ENCODE measurements around the gene APP.

APP gene

DNA sequence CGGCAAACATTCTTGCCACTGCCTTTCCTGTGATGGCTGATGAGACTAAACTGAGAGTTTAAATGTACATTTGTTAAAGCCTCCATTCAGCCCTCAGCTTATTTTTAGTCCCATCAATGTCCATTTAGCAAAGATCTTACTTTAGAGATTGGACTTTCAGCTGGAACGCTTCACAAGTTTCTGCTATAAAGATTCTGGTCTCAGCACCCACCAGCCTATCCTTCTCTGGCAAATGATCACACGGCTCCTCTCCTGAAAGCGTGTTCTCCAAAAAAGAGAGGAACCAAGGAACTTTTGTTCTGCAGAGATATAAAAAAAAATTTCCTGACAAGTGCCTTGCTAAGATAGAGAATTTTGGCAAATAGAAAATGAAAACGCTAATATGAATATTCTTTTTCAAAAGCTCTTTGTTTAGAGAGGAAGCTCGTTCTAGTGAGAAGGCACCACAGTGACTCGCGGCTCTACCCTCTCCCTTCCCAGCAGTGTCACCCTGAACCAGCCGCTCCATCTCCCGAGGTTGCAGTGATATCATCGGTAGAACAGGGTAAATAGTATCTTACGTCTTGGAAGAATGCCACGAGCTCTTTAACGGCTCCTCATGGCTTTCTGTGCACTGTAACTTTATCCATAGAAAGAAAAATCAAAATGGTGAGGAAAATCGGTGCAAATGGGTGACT lies 200.2 kb downstream of the APP start:
- no peak for DNase-seq

DNA sequence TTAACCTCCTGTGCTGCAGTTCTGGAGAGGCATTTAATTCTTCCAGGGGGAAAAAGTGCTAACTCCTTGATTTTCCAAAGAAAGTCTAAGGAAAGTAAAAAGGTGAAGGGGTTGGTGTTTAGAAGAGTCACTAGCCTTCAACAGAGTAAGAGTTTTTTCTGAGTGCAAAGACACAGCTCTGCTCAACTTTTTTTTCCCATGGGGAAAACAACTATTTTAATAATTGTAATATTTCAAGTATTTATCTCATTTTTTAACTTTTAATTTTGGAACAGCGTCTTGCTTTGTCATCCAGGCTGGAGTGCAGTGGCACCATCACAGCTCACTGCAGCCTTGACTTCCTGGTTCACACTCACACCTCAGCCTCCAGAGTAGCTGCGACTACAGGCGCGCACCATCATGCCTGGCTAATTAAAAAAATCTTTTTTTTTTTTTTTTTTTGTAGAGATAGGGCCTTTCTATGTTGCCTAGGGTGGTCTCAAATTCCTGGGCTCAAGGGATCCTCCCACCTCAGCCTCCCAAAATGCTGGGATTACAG lies 202.6 kb downstream of the APP start:
- DNase-seq = no peak

DNA sequence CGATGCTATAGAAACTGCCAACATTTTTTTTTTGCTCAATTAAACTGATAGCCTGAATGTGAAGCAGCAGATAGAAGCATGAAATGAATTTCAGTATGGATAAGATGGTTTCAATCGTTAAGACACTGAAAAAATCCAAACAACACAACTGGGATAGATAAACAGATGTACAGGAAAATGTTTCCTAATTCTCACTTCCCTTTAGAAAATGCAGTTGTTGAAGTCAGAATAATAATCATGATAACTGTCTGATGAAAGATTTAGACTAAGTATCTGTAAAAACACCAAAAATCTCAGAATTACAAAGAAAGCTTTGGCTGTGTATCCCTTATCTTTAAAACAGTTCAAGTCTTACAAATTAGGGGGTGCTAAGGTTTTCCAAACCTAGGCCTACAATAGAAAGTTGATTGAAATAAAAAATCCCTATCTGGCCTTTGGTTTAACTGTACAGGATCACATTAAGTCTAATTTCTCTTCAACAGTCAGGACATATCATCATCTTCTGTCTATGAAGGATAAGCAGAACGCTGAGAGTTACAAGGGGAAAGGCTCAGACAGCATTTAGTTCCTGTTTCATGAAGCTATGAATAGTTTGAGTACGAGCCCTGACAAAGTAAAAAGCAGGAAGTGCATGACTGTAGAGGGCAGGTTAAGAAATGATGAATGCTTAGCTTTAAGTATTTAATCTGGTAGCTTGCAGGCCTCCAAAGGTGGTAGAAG lies 203.2 kb downstream of the APP start:
- no peak for DNase-seq

GRCh38 chr21:25965951-25966707 lies 204.4 kb downstream of the APP start:
- no peak for DNase-seq

DNA sequence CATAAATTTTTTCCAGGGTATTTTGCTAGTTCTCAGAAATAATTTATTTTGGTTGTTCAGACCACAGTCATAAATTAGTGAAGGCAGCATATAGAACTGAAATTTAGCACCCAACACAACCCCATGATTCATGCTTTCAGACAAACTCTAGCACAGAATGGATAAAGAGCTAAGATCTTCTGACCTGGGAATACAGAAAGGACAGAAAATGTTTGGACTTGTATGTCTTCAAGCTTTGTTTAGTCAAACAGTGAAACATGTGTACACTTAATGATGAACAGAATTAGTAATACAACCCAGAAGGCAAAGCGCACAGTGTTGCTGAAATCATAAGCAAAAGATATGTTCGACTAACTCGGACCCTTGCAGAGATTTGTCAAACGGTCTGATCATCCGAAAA lies 205.6 kb downstream of the APP start:
- no peak for DNase-seq

DNA sequence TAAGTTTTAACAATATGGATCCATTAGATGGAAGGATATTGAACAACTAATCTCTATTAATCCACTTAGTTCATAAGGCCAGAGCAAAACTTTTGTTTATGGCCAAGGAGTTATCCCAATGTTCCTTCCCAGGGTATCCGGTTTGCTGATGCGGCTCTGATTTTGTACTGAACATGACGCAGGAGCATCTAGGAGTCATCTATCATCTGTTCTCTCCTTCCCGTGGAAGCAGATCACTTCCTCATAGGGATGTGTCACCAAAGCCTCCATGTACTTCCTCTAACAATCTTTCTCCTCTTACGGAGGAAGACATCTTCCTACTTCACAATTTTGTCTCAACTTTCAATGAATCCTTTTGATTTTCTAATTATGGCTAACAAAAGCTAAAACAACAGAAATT lies 206.6 kb downstream of the APP start:
- DNase-seq = no peak

DNA sequence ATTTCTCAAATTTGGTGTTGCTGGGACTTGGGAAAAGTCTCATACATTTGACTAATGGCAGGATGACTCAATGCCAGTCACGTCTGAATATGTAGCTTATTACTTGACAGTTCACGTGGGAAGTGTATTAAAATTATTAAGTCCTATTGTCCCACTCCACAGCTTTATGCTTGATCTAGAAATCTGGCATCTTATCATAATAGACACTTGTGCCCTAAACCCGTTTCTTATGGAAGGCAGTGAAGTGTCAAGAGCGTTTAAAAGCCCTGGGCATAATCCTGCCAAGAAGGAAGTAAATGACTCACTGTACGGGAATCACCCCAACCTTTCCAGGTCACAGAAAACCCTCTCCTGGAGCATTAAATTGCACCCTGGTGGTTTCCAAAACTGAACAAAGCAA lies 207.4 kb downstream of the APP start:
- no peak for DNase-seq

GRCh38 chr21:25961042-25961441 lies 209.5 kb downstream of the APP start:
- no peak for DNase-seq

DNA sequence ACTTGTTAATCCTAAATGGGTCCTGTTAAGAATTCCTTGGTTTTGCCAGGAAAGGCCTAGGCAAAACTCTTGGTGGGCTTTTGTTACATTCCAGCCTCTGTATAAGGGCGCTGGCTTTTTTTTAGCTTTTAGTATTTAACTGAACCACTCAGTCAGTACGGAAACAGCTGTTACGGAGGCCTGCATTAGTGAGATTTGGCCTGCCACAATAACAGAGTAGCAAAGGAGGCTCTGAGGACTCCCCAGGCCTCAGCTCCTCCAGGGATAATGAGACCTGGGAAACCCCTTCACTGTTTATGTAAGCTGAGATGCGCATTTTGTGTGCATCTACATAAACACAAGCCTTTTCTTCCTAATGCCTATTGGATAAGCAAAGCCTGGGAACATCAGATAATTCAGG lies 210.2 kb downstream of the APP start:
- peak; percentile 39 for DNase-seq

GRCh38 chr21:25959799-25960198 lies 210.8 kb downstream of the APP start:
- no peak for DNase-seq

DNA sequence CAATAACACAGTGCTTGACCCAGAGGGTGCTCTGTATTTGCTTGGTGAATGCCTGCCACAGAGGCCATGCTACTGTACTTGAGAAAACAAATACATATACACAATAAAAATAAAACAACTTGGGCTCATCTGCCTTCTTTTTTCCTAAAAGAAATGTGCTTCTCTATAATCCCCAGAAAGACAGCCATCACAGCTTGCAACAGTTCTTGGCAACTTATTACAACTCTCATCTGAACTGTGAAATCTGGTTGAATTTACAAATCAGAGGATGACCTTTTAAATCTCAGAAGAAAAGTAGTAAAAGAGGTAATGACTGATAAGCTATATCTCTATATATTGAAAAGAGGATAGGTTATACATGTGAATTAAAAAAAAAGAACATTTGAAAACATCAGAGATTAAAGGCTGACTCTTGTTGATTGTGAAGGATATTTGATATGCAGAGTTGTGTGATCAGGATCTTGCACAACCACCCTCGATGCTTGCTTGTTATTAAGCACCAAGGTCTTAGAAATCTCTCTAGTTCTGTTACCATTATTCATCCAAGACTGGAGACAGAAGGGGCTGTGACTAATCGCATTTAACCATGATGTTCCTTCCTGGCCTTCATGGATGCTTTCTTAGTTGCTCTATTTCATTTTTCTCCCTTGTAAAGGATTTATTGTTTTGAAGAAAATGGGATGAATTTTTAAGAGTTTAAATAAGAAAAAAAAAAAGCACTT lies 213.4 kb downstream of the APP start:
- DNase-seq = no peak

GRCh38 chr21:25955646-25956045 lies 214.9 kb downstream of the APP start:
- DNase-seq = no peak

GRCh38 chr21:25953659-25954058 lies 216.9 kb downstream of the APP start:
- DNase-seq = no peak

DNA sequence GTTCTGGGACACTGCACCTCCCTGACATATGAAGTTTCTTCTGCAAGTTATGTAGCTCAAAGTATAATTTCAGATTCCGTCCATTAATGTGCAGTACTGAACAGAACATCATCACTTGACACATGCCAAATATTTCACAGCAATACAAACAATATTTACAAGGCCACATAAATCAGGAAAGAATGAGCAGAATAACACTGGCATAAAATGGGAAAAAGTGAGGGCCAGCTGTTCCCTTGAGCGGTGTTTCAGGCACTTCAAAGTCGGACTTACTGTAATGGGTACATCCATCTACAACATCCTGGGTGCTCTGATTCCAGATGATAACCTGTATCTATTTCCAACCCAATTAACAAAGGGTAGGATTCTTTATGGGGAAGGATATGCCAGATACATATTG lies 217.4 kb downstream of the APP start:
- no peak for DNase-seq

DNA sequence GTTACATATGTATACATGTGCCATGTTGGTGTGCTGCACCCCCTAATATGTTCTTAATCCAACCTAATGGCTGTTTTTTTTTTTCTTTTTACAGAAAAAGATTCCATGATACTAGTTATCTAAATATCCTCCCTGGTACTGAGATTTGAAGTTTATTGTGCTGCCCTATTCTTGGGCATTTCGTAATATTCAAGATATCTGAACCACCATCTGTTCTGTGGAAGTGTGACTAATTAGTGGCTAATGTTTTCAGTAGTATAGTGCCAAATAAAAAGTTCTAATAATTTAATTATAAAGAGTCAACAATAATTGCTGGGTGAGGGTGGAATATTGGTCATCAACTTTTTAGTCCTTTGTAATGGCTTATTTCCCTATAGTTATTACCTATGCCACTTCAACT lies 218.3 kb downstream of the APP start:
- no peak for DNase-seq

- no peak for DNase-seq
Measured at GRCh38 chr21:25949701-25950100, 220.9 kb downstream of the APP start.

DNA sequence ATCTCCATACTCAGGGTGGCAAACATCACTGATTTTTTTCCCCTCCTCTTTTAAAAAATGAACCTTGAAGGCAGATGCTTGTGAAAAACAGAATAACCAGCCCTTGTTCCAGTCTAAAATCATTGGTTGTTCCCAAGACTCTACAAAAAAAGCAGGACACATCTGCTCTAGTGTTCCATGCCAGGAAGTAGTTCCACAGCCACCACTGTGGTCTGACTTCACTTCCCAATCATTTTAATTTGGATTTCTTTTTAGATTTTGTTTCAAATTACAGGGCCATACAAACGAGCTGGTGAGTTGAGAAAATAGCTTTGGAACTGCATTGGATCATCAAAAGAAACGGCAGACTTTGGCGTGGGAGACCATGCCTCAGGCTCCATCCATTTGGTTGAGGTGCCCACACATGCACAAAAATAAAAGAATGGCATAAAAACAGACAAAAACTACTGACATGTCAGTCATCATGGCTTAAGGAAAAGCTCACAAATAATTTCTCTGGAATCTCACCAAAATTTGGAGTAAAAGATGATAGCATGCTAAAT lies 225.8 kb downstream of the APP start:
- no peak for DNase-seq

DNA sequence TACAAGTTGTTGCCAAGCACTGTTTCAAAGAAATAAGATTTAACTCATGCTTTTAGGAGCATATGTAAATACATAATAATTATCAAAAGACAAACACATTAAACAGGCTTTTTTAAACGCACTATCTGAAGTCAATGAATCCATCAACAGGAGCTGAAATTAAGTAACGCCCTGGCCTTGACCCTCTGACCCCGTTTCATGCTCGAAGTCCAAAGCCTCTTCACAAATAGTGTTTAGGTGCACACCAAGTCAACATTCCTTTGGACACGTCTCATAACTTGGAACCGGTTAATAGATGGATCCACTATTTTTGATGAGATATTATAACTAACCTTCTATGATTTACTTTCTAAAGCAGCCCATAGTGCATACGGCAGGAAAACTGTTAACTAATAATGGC lies 226.5 kb downstream of the APP start:
- no peak for DNase-seq

DNA sequence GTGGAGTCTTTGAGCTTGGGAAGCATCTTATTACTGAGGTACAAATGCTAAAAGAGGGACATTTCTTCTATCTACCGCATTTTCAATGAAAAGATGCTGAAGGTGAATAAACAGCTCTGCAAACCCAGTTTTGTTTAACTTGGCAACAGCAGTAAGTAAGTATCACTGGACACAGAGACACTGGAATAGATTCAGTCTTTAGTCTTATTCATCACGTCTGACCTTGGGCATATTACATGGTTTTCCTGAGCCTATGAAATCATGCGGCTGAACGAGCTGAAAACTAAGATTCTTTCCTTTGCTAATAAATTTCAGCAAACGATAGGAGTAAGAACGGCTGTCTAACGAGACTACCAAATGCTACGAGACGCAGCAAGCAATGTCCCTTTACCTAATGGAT lies 228.4 kb downstream of the APP start:
- no peak for DNase-seq

DNA sequence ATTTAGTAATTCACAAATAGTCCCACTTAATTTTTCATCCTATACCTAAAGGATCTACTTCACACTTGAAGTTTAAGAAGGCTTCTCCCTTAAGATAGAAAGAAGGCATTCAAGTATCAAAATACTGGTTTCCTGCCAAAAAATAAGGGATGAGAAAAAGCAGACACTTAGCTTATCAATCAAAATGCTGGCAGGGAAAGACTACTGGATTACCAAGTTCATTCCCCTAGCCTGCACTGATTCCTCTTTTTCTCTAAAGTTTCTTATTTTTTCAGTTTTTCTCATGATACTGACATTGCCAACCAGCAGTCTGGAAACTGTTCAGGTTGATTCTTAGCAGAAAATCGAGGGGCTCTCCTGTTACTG lies 231.2 kb downstream of the APP start:
- no peak for DNase-seq

DNA sequence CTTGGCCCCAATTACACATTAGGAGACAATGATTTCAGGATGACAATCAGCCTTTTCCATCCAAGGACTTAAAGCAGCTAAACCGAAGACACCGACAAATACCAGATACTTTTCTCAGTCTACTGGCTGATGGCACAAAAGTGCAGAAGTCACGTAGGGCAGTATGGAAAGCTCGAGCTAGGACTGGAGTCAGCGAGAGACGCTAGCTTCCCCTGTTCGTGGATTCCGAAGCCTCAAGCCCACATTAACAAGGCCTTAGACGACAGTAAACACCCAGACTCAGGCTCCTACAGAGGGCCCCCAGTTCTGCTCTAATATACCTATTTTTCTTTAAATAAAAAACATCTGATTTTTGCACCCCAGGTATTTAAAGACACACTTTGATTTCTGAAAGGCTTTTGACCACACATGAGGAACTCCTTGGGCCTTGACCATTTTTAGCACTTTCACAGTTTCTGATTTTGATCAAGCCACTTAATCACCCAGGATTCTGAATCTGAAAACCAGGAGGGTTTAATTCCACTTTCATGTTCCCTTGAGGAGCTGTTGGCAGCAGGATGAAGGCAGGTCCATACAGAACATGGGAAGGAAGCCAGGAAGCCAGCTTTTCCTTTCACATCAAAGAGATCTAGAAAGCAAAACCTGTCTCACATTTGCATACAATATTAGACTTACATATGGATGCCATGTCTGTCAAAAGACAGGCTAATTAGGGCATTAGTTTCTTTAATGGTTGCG lies 231.7 kb downstream of the APP start:
- DNase-seq = no peak

DNA sequence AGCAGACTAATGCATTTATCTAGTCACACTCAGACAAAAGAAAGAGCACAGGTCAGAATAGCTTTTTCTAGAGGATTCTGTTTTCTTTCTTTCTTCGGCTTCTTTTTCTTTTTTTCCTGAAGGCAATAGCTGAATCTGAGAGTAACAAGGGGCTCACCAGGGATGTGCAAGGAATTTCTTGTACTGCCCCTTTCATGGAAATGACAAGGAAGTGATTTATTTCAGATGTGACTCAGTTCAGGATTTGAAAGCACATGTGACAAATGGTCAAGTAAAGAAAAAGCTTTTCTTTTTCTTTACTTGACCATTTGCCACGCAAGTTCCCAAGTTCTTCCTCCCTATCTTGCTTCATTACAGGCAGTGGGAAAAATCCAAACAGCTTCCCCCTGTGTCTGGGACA lies 233.8 kb downstream of the APP start:
- DNase-seq = no peak
